ENCODE results near the gene SLC6A1. TPM values are rescaled to one million over a fixed set of nuclear protein-coding genes. Genes with fewer than 3 reads are reported as not detected.

SLC6A1 gene
- total RNA-seq, 2 donors from 2014 or later: 0.05 to 0.21 TPM

GRCh38 chr3:11086856-11087255, 94.3 kb downstream of the SLC6A1 start:
- DNase-seq: no peak
- intact Hi-C loops (cut with DNase I): no loop called here
- Histone ChIP-seq H3K4me1 (no peaks in the 10 kb centered on the region), H3K9me3 (no peaks in the 10 kb centered on the region), H3K27me3 (no peaks in the 10 kb centered on the region), H3K36me3 (no peaks in the 10 kb centered on the region), H3K4me3 (no peak overlapping the region), H3K9ac (ENCODE audit: low read depth in 2 of 2, low read length in 2 of 2) (no peak overlapping the region), H3K27ac (no peak overlapping the region)
- TF ChIP-seq CTCF (IDR thresholded peaks at IDR 0.05): no peak

GRCh38 chr3:11088066-11088465, 95.5 kb downstream of the SLC6A1 start:
- no peaks in the 10 kb centered on the region for H3K27me3 ChIP-seq
- no peak for TF ChIP-seq CTCF (IDR thresholded peaks at IDR 0.05)
- H3K36me3 ChIP-seq: no peaks in the 10 kb centered on the region
- H3K27ac ChIP-seq: no peak overlapping the region
- intact Hi-C loops (cut with DNase I): no loop called here
- H3K4me1 ChIP-seq: no peaks in the 10 kb centered on the region
- no peak for DNase-seq
- H3K4me3 ChIP-seq: no peak overlapping the region
- no peaks in the 10 kb centered on the region for H3K9me3 ChIP-seq
- no peak overlapping the region for H3K9ac ChIP-seq (ENCODE audit: low read depth in 2 of 2, low read length in 2 of 2)

- H3K4me3 ChIP-seq: no peak overlapping the region
- no peak for DNase-seq
- intact Hi-C loops (cut with DNase I): no loop called here
- TF ChIP-seq CTCF (IDR thresholded peaks at IDR 0.05): no peak
- no peaks in the 10 kb centered on the region for H3K9me3 ChIP-seq
- no peaks in the 10 kb centered on the region for H3K36me3 ChIP-seq
- H3K9ac ChIP-seq (ENCODE audit: low read depth in 2 of 2, low read length in 2 of 2): no peak overlapping the region
- H3K27me3 ChIP-seq: no peaks in the 10 kb centered on the region
- H3K4me1 ChIP-seq: no peaks in the 10 kb centered on the region
- H3K27ac ChIP-seq: no peak overlapping the region
Measured at GRCh38 chr3:11088831-11089230, 96.3 kb downstream of the SLC6A1 start.

Other genes starting within 250 kb of the SLC6A1 start
- not detected for gene SLC6A11, start 176.5 kb upstream of the SLC6A1 start, total RNA-seq
- 10 to 100 TPM in 1 of 2 donors, 1 to 10 TPM in 1; 7.2 to 20.4 TPM for gene HRH1, start 161.7 kb downstream of the SLC6A1 start, total RNA-seq